ENCODE results near the gene ZBTB1.

DNA sequence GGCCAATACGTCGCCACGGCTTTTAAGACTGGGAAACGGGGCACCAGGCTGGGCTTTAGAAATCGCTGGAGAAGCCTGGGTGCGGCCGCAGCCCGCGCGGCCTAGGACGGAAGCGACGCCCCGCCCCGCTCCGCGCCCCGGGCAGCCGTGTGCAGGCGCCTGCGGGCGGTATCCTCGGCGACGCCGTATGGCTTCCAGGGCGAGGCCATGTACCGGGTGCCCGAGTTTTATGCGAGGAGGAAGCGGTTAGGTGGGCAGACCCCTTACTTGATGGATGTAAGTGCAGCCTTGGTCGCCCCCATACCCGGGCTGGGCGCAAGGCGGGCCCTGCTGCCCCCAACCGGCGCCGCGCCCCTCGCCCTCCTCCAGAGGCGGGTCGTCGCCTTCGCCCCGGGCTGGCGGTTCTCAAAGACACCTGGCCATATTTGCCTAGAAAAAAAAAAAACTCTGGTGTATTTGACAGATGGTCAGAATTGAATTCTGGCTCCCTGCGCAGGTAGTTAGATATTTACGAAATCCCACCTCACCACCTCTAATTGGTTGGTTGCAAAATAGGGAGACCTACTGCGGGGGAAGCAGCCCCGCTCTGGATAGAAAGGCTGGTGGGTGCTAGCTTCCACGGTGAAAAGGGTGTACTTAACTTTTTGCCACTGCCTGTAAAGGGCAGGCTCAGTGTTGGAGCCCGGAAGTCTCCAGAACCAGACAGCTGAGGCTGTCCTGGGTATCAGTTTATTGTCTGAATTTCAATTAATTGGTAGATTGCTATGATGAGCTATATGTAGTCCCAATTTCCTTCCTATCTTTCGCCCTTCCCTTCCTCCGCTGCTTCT, 45.4 kb downstream of the ZBTB1 start, which contains the start of gene PPP1R36:
- TF ChIP-seq, protein P1, sequence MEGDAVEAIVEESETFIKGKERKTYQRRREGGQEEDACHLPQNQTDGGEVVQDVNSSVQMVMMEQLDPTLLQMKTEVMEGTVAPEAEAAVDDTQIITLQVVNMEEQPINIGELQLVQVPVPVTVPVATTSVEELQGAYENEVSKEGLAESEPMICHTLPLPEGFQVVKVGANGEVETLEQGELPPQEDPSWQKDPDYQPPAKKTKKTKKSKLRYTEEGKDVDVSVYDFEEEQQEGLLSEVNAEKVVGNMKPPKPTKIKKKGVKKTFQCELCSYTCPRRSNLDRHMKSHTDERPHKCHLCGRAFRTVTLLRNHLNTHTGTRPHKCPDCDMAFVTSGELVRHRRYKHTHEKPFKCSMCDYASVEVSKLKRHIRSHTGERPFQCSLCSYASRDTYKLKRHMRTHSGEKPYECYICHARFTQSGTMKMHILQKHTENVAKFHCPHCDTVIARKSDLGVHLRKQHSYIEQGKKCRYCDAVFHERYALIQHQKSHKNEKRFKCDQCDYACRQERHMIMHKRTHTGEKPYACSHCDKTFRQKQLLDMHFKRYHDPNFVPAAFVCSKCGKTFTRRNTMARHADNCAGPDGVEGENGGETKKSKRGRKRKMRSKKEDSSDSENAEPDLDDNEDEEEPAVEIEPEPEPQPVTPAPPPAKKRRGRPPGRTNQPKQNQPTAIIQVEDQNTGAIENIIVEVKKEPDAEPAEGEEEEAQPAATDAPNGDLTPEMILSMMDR (IDR thresholded peaks at IDR 0.05), result no peak
- no peak for TF ChIP-seq POLR2A (IDR thresholded peaks at IDR 0.05)

All from breast epithelium (tissue), 3 donors.